ENCODE measurements around the gene SIL1. TPM values are rescaled to one million over a fixed set of nuclear protein-coding genes. Genes with fewer than 3 reads are reported as not detected.

The SIL1 gene
- total RNA-seq, 1 donor: 12.4 TPM

- Histone ChIP-seq H3K4me1 (ENCODE audit: insufficient read depth, low read length) (no peaks in the 10 kb centered on the region), H3K9me3 (ENCODE audit: low read depth, low read length) (no peaks in the 10 kb centered on the region)
Observed at GRCh38 chr5:138964647-138965201, 233.4 kb downstream of the SIL1 start.

GRCh38 chr5:138963763-138964371 lies 234.3 kb downstream of the SIL1 start:
- Histone ChIP-seq H3K27me3 (ENCODE audit: insufficient read depth, low read length) (no peaks in the 10 kb centered on the region), H3K4me3 (ENCODE audit: low read length) (no peak overlapping the region), H3K4me1 (ENCODE audit: insufficient read depth, low read length) (no peaks in the 10 kb centered on the region), H3K9me3 (ENCODE audit: low read depth, low read length) (no peaks in the 10 kb centered on the region)

More at GRCh38 chr5:138964647-138965201, 233.4 kb downstream of the SIL1 start:
- Histone ChIP-seq H3K4me3 (ENCODE audit: low read length) (no peak overlapping the region), H3K27me3 (ENCODE audit: insufficient read depth, low read length) (no peaks in the 10 kb centered on the region)

- Histone ChIP-seq H3K4me3 (ENCODE audit: low read length) (no peak overlapping the region), H3K27me3 (ENCODE audit: insufficient read depth, low read length) (no peaks in the 10 kb centered on the region), H3K9me3 (ENCODE audit: low read depth, low read length) (no peaks in the 10 kb centered on the region), H3K4me1 (ENCODE audit: insufficient read depth, low read length) (no peaks in the 10 kb centered on the region)
Observed at GRCh38 chr5:138962614-138963370, 235.4 kb downstream of the SIL1 start.

- no peaks in the 10 kb centered on the region for H3K4me1 ChIP-seq (ENCODE audit: insufficient read depth, low read length)
- no peaks in the 10 kb centered on the region for H3K27me3 ChIP-seq (ENCODE audit: insufficient read depth, low read length)
- no peaks in the 10 kb centered on the region for H3K9me3 ChIP-seq (ENCODE audit: low read depth, low read length)
- no peak overlapping the region for H3K4me3 ChIP-seq (ENCODE audit: low read length)
Observed at GRCh38 chr5:138961729-138962128, 236.4 kb downstream of the SIL1 start.

- Histone ChIP-seq H3K27me3 (ENCODE audit: insufficient read depth, low read length) (no peaks in the 10 kb centered on the region), H3K4me3 (ENCODE audit: low read length) (no peak overlapping the region), H3K9me3 (ENCODE audit: low read depth, low read length) (no peaks in the 10 kb centered on the region), H3K4me1 (ENCODE audit: insufficient read depth, low read length) (no peaks in the 10 kb centered on the region)
Observed at GRCh38 chr5:138961221-138961620, 236.9 kb downstream of the SIL1 start.

- H3K4me3 ChIP-seq (ENCODE audit: low read length): no peak overlapping the region
- no peaks in the 10 kb centered on the region for H3K4me1 ChIP-seq (ENCODE audit: insufficient read depth, low read length)
- no peaks in the 10 kb centered on the region for H3K9me3 ChIP-seq (ENCODE audit: low read depth, low read length)
- no peaks in the 10 kb centered on the region for H3K27me3 ChIP-seq (ENCODE audit: insufficient read depth, low read length)
Observed at GRCh38 chr5:138960145-138960692, 237.9 kb downstream of the SIL1 start.

- Histone ChIP-seq H3K4me1 (ENCODE audit: insufficient read depth, low read length) (peaks cover 14% of the 10 kb centered on the region), H3K9me3 (ENCODE audit: low read depth, low read length) (no peaks in the 10 kb centered on the region), H3K4me3 (ENCODE audit: low read length) (no peak overlapping the region), H3K27me3 (ENCODE audit: insufficient read depth, low read length) (no peaks in the 10 kb centered on the region)
Observed at GRCh38 chr5:138956801-138957200, 241.4 kb downstream of the SIL1 start.

- peaks cover 14% of the 10 kb centered on the region for H3K4me1 ChIP-seq (ENCODE audit: insufficient read depth, low read length)
- no peaks in the 10 kb centered on the region for H3K27me3 ChIP-seq (ENCODE audit: insufficient read depth, low read length)
- no peak overlapping the region for H3K4me3 ChIP-seq (ENCODE audit: low read length)
- H3K9me3 ChIP-seq (ENCODE audit: low read depth, low read length): no peaks in the 10 kb centered on the region
Observed at GRCh38 chr5:138955671-138956295, 242.4 kb downstream of the SIL1 start.

- Histone ChIP-seq H3K9me3 (ENCODE audit: low read depth, low read length) (no peaks in the 10 kb centered on the region), H3K4me1 (ENCODE audit: insufficient read depth, low read length) (peaks cover 14% of the 10 kb centered on the region), H3K4me3 (ENCODE audit: low read length) (no peak overlapping the region), H3K27me3 (ENCODE audit: insufficient read depth, low read length) (no peaks in the 10 kb centered on the region)
Observed at GRCh38 chr5:138955013-138955660, 243.0 kb downstream of the SIL1 start.

GRCh38 chr5:138954257-138955012 lies 243.7 kb downstream of the SIL1 start:
- H3K4me3 ChIP-seq (ENCODE audit: low read length): no peak overlapping the region
- peaks cover 14% of the 10 kb centered on the region for H3K4me1 ChIP-seq (ENCODE audit: insufficient read depth, low read length)
- H3K9me3 ChIP-seq (ENCODE audit: low read depth, low read length): no peaks in the 10 kb centered on the region
- H3K27me3 ChIP-seq (ENCODE audit: insufficient read depth, low read length): no peaks in the 10 kb centered on the region

GRCh38 chr5:138953387-138954256 lies 244.5 kb downstream of the SIL1 start:
- no peak overlapping the region for H3K4me3 ChIP-seq (ENCODE audit: low read length)
- peaks cover 14% of the 10 kb centered on the region for H3K4me1 ChIP-seq (ENCODE audit: insufficient read depth, low read length)

GRCh38 chr5:138952962-138953361 lies 245.2 kb downstream of the SIL1 start:
- Histone ChIP-seq H3K4me1 (ENCODE audit: insufficient read depth, low read length) (peaks cover 14% of the 10 kb centered on the region), H3K9me3 (ENCODE audit: low read depth, low read length) (no peaks in the 10 kb centered on the region), H3K27me3 (ENCODE audit: insufficient read depth, low read length) (no peaks in the 10 kb centered on the region), H3K4me3 (ENCODE audit: low read length) (no peak overlapping the region)

More at GRCh38 chr5:138953387-138954256, 244.5 kb downstream of the SIL1 start:
- H3K27me3 ChIP-seq (ENCODE audit: insufficient read depth, low read length): no peaks in the 10 kb centered on the region
- no peaks in the 10 kb centered on the region for H3K9me3 ChIP-seq (ENCODE audit: low read depth, low read length)

- Histone ChIP-seq H3K4me3 (ENCODE audit: low read length) (no peak overlapping the region), H3K27me3 (ENCODE audit: insufficient read depth, low read length) (no peaks in the 10 kb centered on the region), H3K4me1 (ENCODE audit: insufficient read depth, low read length) (peaks cover 14% of the 10 kb centered on the region), H3K9me3 (ENCODE audit: low read depth, low read length) (no peaks in the 10 kb centered on the region)
Observed at GRCh38 chr5:138951986-138952735, 246.0 kb downstream of the SIL1 start.

All from mononuclear cell (primary cell).